ENCODE measurements around the gene HSD3B7.

HSD3B7 gene

DNA sequence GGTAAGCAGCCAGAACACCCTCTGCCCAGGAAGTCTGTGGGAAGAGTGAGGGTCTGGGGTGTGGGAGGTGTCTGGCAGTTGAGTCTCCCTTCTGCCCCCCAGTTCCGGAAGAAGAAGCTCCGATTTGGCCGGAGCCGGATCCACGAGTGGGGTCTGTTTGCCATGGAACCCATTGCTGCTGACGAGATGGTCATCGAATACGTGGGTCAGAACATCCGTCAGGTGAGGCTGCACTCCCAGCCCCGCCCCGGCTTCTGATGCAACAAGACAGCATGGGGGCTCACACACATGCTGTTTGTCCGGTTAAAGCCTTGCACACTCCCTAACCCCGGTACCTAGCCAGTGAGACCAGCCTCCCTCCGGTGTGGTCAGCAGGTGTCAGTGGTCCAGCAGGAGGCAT is 4.0 kb upstream of the HSD3B7 start:
- Histone ChIP-seq H3K27ac (ENCODE audit: low read depth, low read length) (no peak overlapping the region), H3K9ac (ENCODE audit: low read length in 5 of 5) (no peak overlapping the region), H3K4me3 (ENCODE audit: low read depth in 1 of 5, low read length in 5 of 5) (no peak overlapping the region), H3K9me3 (ENCODE audit: control insufficient read depth in 5 of 5, low read length in 5 of 5) (no peaks in the 10 kb centered on the region), H3K27me3 (ENCODE audit: control insufficient read depth in 5 of 5, insufficient read depth in 4 of 5, low read length in 5 of 5) (no peaks in the 10 kb centered on the region), H3K4me1 (ENCODE audit: control insufficient read depth in 5 of 5, insufficient read depth in 5 of 5, low read length in 5 of 5) (peaks cover 2 to 25% (median 15%) of the 10 kb centered on the region in 5 donors), H3K36me3 (ENCODE audit: control insufficient read depth in 5 of 5, insufficient read depth in 5 of 5, low read length in 5 of 5) (peaks cover 0 to 83% (median 71%) of the 10 kb centered on the region in 5 donors)

DNA sequence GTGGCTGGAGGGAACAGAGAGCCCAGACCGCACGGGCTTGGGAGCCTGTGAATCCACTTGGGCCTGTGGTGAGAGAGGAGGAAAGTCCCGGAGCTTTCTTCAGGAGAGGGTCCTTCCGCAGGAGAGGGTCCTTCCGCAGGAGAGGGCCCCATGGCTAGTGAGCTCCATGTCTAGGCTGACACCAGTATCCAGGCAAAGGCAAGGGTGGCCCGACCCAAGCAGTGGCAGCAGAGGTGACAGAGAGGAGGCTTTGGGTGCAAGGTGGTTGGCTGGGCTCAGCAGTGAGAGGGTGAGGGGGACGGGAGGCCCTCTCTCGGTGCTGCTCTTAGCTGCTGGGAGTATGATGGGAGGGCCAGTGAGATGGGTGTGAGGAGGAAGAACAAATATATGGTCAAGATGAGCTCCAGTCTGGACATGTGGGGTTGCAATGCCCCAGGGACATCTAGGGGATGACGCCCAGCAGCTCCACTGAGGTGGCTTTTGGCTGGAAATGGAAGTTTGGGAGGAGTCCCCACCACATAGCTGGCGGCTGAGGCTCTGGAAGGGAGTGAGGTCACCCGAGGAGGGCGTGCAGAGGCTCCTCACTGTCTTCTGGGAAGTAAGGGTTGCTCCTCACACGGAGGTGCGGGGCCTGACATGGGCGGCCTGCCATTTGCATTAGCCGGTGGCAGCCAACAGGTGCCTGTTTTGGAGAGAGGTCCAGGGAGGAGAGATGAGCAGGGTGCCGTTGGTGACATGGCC is 2.3 kb upstream of the HSD3B7 start:
- peak overlapping the region in 1 of 5 donors; percentile 6 for H3K4me3 ChIP-seq (ENCODE audit: low read depth in 1 of 5, low read length in 5 of 5)
- H3K9ac ChIP-seq (ENCODE audit: low read length in 5 of 5) = peak overlapping the region in 1 of 5 donors; percentile 25
- H3K27me3 ChIP-seq (ENCODE audit: control insufficient read depth in 5 of 5, insufficient read depth in 4 of 5, low read length in 5 of 5) = no peaks in the 10 kb centered on the region
- H3K9me3 ChIP-seq (ENCODE audit: control insufficient read depth in 5 of 5, low read length in 5 of 5) = no peaks in the 10 kb centered on the region
- H3K27ac ChIP-seq (ENCODE audit: low read depth, low read length) = peak overlapping the region; percentile 50
- peaks cover 3 to 38% (median 20%) of the 10 kb centered on the region in 5 donors for H3K4me1 ChIP-seq (ENCODE audit: control insufficient read depth in 5 of 5, insufficient read depth in 5 of 5, low read length in 5 of 5)
- H3K36me3 ChIP-seq (ENCODE audit: control insufficient read depth in 5 of 5, insufficient read depth in 5 of 5, low read length in 5 of 5) = peaks cover 0 to 76% (median 61%) of the 10 kb centered on the region in 5 donors

DNA sequence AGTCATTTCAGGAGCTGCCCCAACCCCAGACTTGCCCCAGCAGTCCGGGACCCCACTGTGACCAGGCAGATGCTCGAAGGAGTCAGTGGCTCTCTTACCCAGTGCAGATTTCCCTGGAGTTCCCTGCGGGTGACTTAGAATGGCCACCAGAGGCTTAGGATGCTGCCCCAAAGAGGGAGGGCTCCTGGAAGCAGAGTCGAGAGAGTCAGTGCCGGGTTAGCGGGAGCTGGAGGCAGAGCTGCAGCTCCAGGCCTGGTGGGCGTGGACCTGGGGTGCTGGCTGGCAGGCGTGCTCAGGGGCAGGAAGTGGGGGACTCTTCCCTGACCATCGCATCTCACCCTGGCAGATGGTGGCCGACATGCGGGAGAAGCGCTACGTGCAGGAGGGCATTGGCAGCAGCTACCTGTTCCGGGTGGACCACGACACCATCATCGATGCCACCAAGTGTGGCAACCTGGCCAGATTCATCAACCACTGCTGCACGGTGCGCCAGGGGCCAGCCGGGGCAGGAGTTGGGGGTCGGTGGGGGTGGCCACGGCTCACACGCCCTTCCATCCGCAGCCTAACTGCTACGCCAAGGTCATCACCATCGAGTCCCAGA is 1.6 kb upstream of the HSD3B7 start:
- Histone ChIP-seq H3K4me3 (ENCODE audit: low read depth in 1 of 5, low read length in 5 of 5) (peak overlapping the region in 1 of 5 donors; percentile 6), H3K9ac (ENCODE audit: low read length in 5 of 5) (peak overlapping the region in 1 of 5 donors; percentile 25), H3K27ac (ENCODE audit: low read depth, low read length) (peak overlapping the region; percentile 50), H3K4me1 (ENCODE audit: control insufficient read depth in 5 of 5, insufficient read depth in 5 of 5, low read length in 5 of 5) (peaks cover 3 to 38% (median 20%) of the 10 kb centered on the region in 5 donors), H3K36me3 (ENCODE audit: control insufficient read depth in 5 of 5, insufficient read depth in 5 of 5, low read length in 5 of 5) (peaks cover 0 to 77% (median 62%) of the 10 kb centered on the region in 5 donors), H3K9me3 (ENCODE audit: control insufficient read depth in 5 of 5, low read length in 5 of 5) (no peaks in the 10 kb centered on the region), H3K27me3 (ENCODE audit: control insufficient read depth in 5 of 5, insufficient read depth in 4 of 5, low read length in 5 of 5) (no peaks in the 10 kb centered on the region)

DNA sequence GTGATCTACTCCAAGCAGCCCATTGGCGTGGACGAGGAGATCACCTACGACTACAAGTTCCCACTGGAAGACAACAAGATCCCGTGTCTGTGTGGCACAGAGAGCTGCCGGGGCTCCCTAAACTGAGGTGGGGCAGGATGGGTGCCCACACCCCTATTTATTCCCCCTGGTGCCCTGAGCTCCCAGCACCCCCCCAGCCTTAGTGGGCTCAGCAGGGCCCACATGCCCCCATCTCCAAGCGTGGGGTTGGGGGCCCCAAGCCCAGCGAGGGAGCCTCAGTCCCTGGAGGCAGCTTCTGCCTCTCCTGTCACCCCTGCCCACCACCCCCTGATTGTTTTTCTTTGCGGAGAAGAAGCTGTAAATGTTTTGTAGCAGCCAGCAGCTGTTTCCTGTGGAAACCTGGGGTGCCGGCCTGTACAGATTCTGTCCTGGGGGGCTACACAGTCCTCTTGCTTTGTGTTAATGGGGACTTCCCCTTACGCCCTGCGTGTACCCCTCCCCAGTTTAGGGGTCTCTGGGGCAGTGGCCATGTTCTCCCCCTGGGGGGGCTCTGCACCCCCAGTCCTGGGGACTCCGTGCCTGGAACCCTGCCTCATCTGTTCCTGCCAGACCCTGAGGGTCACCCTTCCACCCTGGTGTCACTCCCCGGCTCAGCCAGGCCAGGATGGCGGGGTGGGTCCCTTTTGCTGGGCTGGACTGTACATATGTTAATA is 953 bp upstream of the HSD3B7 start:
- Histone ChIP-seq H3K4me3 (ENCODE audit: low read depth in 1 of 5, low read length in 5 of 5) (no peak overlapping the region), H3K4me1 (ENCODE audit: control insufficient read depth in 5 of 5, insufficient read depth in 5 of 5, low read length in 5 of 5) (peaks cover 3 to 38% (median 20%) of the 10 kb centered on the region in 5 donors), H3K9ac (ENCODE audit: low read length in 5 of 5) (no peak overlapping the region), H3K9me3 (ENCODE audit: control insufficient read depth in 5 of 5, low read length in 5 of 5) (no peaks in the 10 kb centered on the region), H3K27ac (ENCODE audit: low read depth, low read length) (peak overlapping the region; percentile 50), H3K27me3 (ENCODE audit: control insufficient read depth in 5 of 5, insufficient read depth in 4 of 5, low read length in 5 of 5) (no peaks in the 10 kb centered on the region), H3K36me3 (ENCODE audit: control insufficient read depth in 5 of 5, insufficient read depth in 5 of 5, low read length in 5 of 5) (peaks cover 0 to 73% (median 57%) of the 10 kb centered on the region in 5 donors)

DNA sequence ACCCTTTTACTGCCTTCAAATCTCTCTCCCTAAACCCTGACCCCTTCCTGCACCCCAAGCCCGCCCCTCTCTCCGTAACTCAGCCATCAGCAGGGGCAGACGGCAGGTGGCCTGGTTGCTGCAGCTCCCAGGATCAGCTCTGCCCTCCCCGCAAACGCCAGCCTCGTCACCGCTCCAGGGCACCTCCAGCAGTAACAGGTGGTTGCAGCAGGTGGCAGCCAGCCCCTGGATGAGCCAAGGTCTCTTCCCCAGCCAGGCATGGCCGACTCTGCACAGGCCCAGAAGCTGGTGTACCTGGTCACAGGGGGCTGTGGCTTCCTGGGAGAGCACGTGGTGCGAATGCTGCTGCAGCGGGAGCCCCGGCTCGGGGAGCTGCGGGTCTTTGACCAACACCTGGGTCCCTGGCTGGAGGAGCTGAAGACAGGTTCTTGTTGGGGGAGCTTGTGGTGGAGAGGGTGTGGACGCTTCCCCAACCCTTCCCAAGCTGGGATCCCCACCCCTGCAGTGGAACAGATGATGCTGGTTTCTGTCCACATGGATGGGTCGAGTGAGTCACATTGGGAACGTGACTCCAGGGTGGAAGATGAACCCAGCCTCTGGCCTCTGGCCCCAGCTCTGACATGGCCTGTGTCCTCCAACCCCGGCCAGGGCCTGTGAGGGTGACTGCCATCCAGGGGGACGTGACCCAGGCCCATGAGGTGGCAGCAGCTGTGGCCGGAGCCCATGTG is 558 bp downstream of the HSD3B7 start:
- Histone ChIP-seq H3K9ac (ENCODE audit: low read length in 5 of 5) (peak overlapping the region in 4 of 5 donors; percentile 33 to 77 (median 59)), H3K27me3 (ENCODE audit: control insufficient read depth in 5 of 5, insufficient read depth in 4 of 5, low read length in 5 of 5) (no peaks in the 10 kb centered on the region), H3K4me3 (ENCODE audit: low read depth in 1 of 5, low read length in 5 of 5) (peak overlapping the region; percentile 64 to 75 (median 69)), H3K36me3 (ENCODE audit: control insufficient read depth in 5 of 5, insufficient read depth in 5 of 5, low read length in 5 of 5) (peaks cover 0 to 58% (median 43%) of the 10 kb centered on the region in 5 donors), H3K4me1 (ENCODE audit: control insufficient read depth in 5 of 5, insufficient read depth in 5 of 5, low read length in 5 of 5) (peaks cover 3 to 38% (median 20%) of the 10 kb centered on the region in 5 donors), H3K27ac (ENCODE audit: low read depth, low read length) (peak overlapping the region; percentile 69), H3K9me3 (ENCODE audit: control insufficient read depth in 5 of 5, low read length in 5 of 5) (no peaks in the 10 kb centered on the region)

DNA sequence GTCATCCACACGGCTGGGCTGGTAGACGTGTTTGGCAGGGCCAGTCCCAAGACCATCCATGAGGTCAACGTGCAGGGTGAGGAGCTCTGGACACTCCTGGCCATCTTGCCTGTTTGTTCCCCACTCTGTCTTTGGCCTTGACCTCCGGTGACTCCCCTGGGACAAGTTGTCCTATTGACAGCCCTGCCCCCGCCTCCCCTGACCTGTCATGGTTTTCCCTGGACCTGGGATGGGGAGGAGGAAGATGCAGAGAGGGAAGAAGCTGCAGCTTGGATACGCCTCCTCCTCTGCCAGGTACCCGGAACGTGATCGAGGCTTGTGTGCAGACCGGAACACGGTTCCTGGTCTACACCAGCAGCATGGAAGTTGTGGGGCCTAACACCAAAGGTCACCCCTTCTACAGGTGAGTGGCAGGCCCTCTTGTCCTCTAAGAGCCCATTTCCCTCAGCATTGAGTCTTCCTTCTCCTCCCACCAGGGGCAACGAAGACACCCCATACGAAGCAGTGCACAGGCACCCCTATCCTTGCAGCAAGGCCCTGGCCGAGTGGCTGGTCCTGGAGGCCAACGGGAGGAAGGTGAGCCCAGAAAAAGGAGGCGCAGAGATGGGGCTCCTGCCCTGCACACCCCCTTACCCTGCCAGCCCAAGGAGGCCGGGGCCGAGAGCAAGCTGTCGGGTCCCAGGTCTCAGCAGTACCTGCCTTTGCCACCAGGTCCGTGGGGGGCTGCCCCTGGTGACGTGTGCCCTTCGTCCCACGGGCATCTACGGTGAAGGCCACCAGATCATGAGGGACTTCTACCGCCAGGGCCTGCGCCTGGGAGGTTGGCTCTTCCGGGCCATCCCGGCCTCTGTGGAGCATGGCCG is 1.4 kb downstream of the HSD3B7 start:
- Histone ChIP-seq H3K27me3 (ENCODE audit: control insufficient read depth in 5 of 5, insufficient read depth in 4 of 5, low read length in 5 of 5) (no peaks in the 10 kb centered on the region), H3K4me1 (ENCODE audit: control insufficient read depth in 5 of 5, insufficient read depth in 5 of 5, low read length in 5 of 5) (peaks cover 3 to 38% (median 20%) of the 10 kb centered on the region in 5 donors), H3K9ac (ENCODE audit: low read length in 5 of 5) (peak overlapping the region in 2 of 5 donors; percentile 21 to 33), H3K9me3 (ENCODE audit: control insufficient read depth in 5 of 5, low read length in 5 of 5) (no peaks in the 10 kb centered on the region), H3K36me3 (ENCODE audit: control insufficient read depth in 5 of 5, insufficient read depth in 5 of 5, low read length in 5 of 5) (peaks cover 0 to 50% (median 36%) of the 10 kb centered on the region in 5 donors), H3K4me3 (ENCODE audit: low read depth in 1 of 5, low read length in 5 of 5) (peak overlapping the region in 4 of 5 donors; percentile 12 to 73 (median 38)), H3K27ac (ENCODE audit: low read depth, low read length) (peak overlapping the region; percentile 29)

DNA sequence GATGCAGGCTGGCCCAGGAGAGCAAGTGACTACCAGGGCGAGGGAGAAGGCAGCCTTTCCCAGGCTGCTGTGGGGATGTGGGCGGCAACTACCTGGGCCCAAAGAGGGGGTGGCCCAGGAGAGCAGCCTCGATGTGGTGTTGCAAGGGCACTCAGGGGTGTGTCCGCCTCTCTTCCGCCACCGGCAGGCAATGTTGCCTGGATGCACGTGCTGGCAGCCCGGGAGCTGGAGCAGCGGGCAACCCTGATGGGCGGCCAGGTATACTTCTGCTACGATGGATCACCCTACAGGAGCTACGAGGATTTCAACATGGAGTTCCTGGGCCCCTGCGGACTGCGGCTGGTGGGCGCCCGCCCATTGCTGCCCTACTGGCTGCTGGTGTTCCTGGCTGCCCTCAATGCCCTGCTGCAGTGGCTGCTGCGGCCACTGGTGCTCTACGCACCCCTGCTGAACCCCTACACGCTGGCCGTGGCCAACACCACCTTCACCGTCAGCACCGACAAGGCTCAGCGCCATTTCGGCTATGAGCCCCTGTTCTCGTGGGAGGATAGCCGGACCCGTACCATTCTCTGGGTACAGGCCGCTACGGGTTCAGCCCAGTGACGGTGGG is 2.7 kb downstream of the HSD3B7 start:
- no peak overlapping the region for H3K27ac ChIP-seq (ENCODE audit: low read depth, low read length)
- no peak overlapping the region for H3K4me3 ChIP-seq (ENCODE audit: low read depth in 1 of 5, low read length in 5 of 5)
- no peak overlapping the region for H3K9ac ChIP-seq (ENCODE audit: low read length in 5 of 5)
- H3K36me3 ChIP-seq (ENCODE audit: control insufficient read depth in 5 of 5, insufficient read depth in 5 of 5, low read length in 5 of 5) = peaks cover 0 to 39% (median 27%) of the 10 kb centered on the region in 5 donors
- peaks cover 3 to 36% (median 17%) of the 10 kb centered on the region in 5 donors for H3K4me1 ChIP-seq (ENCODE audit: control insufficient read depth in 5 of 5, insufficient read depth in 5 of 5, low read length in 5 of 5)
- no peaks in the 10 kb centered on the region for H3K27me3 ChIP-seq (ENCODE audit: control insufficient read depth in 5 of 5, insufficient read depth in 4 of 5, low read length in 5 of 5)
- H3K9me3 ChIP-seq (ENCODE audit: control insufficient read depth in 5 of 5, low read length in 5 of 5) = no peaks in the 10 kb centered on the region

DNA sequence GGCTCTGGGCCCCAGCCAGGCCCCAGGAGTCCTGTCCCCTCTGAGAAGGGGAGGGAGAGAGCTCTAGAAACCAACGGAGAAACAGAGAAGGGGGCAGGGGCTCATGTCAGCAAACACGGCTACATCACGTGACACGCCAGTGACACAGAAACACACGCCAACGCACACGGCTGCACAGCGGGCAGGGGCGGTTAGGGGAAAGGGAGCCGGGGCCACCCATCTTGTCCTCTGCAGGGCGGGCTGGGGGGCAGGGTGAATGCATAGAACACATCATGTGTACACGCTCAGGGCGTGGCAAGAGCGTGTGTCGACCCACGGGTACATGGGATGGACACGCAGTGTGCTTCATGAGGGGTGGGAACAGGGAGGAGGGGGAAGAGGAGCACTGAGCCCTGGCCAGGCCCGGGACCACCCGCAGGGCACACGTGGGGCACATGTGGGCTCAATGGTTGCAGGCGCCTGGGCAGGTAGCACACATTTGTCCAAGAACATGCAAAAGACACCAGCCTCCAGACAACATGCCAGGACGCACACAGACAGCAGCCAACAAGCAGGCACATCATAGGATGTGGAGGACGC is 4.6 kb downstream of the HSD3B7 start:
- H3K36me3 ChIP-seq (ENCODE audit: control insufficient read depth in 5 of 5, insufficient read depth in 5 of 5, low read length in 5 of 5) = peaks cover 0 to 20% (median 10%) of the 10 kb centered on the region in 5 donors
- H3K27me3 ChIP-seq (ENCODE audit: control insufficient read depth in 5 of 5, insufficient read depth in 4 of 5, low read length in 5 of 5) = no peaks in the 10 kb centered on the region
- no peak overlapping the region for H3K4me3 ChIP-seq (ENCODE audit: low read depth in 1 of 5, low read length in 5 of 5)
- H3K9ac ChIP-seq (ENCODE audit: low read length in 5 of 5) = no peak overlapping the region
- H3K4me1 ChIP-seq (ENCODE audit: control insufficient read depth in 5 of 5, insufficient read depth in 5 of 5, low read length in 5 of 5) = peaks cover 3 to 27% (median 15%) of the 10 kb centered on the region in 5 donors
- H3K27ac ChIP-seq (ENCODE audit: low read depth, low read length) = no peak overlapping the region
- H3K9me3 ChIP-seq (ENCODE audit: control insufficient read depth in 5 of 5, low read length in 5 of 5) = no peaks in the 10 kb centered on the region

All from subcutaneous abdominal adipose tissue (tissue), 5 donors.